ENCODE data around the gene NFE2L2. TPM values are rescaled to one million over a fixed set of nuclear protein-coding genes. Genes with fewer than 3 reads are reported as not detected.
A peak's percentile ranks its signal among the peaks of the same experiment; 100 is the strongest.

NFE2L2 gene
- total and polyA plus RNA-seq, 9 of the 15 experiments (the other 6 are each of a cell fraction or from before 2014, with no cell fraction given), result 29.3 to 120 (median 59.3) TPM

DNA sequence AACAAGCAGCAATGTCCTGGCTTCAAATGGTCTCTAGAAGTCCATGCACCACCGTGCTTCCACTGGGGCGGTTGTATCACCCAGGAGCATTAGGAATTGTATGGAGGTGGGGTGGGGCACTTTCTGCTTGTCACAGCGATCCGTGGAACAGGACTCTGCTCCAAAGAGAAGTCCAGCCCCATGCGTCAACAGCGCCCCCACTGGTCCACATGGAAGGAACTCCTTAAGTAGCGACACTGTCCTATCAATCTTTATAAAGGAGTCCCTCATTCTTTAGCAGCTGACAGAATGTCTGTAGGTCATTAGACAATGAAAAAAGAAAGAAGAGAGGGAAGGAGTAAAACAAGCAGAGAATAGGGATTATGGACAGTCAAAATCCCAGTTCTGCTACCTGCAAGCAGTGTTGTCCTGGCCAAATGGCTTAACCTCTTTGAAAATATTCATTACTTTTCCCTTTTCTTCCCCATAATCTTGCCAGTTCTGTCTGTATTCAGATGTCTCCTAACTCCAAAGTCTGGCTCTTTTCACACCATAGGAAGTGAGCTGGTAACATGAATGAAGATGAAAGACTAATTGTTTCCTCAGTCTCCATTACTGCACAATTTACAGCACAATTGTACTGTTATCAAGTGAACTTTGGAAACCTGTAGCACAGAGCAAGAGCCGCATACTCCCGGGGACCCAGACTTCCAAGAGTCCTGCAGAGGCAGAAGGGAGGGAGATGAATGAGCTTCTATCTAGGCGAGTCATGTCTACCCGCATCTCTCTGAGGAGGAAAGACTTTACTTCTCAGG is 9.9 kb downstream of the NFE2L2 start (continued):
- TF ChIP-seq, protein P1, sequence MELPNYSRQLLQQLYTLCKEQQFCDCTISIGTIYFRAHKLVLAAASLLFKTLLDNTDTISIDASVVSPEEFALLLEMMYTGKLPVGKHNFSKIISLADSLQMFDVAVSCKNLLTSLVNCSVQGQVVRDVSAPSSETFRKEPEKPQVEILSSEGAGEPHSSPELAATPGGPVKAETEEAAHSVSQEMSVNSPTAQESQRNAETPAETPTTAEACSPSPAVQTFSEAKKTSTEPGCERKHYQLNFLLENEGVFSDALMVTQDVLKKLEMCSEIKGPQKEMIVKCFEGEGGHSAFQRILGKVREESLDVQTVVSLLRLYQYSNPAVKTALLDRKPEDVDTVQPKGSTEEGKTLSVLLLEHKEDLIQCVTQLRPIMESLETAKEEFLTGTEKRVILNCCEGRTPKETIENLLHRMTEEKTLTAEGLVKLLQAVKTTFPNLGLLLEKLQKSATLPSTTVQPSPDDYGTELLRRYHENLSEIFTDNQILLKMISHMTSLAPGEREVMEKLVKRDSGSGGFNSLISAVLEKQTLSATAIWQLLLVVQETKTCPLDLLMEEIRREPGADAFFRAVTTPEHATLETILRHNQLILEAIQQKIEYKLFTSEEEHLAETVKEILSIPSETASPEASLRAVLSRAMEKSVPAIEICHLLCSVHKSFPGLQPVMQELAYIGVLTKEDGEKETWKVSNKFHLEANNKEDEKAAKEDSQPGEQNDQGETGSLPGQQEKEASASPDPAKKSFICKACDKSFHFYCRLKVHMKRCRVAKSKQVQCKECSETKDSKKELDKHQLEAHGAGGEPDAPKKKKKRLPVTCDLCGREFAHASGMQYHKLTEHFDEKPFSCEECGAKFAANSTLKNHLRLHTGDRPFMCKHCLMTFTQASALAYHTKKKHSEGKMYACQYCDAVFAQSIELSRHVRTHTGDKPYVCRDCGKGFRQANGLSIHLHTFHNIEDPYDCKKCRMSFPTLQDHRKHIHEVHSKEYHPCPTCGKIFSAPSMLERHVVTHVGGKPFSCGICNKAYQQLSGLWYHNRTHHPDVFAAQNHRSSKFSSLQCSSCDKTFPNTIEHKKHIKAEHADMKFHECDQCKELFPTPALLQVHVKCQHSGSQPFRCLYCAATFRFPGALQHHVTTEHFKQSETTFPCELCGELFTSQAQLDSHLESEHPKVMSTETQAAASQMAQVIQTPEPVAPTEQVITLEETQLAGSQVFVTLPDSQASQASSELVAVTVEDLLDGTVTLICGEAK (IDR thresholded peaks at IDR 0.05), result no peak
- TF ChIP-seq, protein P1 (CRISPR knock-in tag; IDR thresholded peaks at IDR 0.05), result no peak
- TF ChIP-seq, protein P2, sequence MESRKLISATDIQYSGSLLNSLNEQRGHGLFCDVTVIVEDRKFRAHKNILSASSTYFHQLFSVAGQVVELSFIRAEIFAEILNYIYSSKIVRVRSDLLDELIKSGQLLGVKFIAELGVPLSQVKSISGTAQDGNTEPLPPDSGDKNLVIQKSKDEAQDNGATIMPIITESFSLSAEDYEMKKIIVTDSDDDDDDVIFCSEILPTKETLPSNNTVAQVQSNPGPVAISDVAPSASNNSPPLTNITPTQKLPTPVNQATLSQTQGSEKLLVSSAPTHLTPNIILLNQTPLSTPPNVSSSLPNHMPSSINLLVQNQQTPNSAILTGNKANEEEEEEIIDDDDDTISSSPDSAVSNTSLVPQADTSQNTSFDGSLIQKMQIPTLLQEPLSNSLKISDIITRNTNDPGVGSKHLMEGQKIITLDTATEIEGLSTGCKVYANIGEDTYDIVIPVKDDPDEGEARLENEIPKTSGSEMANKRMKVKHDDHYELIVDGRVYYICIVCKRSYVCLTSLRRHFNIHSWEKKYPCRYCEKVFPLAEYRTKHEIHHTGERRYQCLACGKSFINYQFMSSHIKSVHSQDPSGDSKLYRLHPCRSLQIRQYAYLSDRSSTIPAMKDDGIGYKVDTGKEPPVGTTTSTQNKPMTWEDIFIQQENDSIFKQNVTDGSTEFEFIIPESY (CRISPR knock-in tag; IDR thresholded peaks at IDR 0.05), result no peak; the same call in 1 of the 2 replicates
- TF ChIP-seq, protein P3, sequence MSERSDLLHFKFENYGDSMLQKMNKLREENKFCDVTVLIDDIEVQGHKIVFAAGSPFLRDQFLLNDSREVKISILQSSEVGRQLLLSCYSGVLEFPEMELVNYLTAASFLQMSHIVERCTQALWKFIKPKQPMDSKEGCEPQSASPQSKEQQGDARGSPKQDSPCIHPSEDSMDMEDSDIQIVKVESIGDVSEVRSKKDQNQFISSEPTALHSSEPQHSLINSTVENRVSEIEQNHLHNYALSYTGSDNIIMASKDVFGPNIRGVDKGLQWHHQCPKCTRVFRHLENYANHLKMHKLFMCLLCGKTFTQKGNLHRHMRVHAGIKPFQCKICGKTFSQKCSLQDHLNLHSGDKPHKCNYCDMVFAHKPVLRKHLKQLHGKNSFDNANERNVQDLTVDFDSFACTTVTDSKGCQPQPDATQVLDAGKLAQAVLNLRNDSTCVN (CRISPR knock-in tag; IDR thresholded peaks at IDR 0.05), result no peak
- TF ChIP-seq, protein P4, sequence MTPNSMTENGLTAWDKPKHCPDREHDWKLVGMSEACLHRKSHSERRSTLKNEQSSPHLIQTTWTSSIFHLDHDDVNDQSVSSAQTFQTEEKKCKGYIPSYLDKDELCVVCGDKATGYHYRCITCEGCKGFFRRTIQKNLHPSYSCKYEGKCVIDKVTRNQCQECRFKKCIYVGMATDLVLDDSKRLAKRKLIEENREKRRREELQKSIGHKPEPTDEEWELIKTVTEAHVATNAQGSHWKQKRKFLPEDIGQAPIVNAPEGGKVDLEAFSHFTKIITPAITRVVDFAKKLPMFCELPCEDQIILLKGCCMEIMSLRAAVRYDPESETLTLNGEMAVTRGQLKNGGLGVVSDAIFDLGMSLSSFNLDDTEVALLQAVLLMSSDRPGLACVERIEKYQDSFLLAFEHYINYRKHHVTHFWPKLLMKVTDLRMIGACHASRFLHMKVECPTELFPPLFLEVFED (CRISPR knock-in tag; conservative IDR thresholded peaks at IDR 0.05), result no peak
- peak; percentile 39; the same call in 1 of the 2 replicates for TF ChIP-seq MAX (CRISPR knock-in tag; IDR thresholded peaks at IDR 0.05)
- no peak for TF ChIP-seq ZNF140 (CRISPR knock-in tag; IDR thresholded peaks at IDR 0.05)
- TF ChIP-seq GATA2 (CRISPR knock-in tag; IDR thresholded peaks at IDR 0.05), result no peak
- no peak for TF ChIP-seq CEBPG (CRISPR knock-in tag; IDR thresholded peaks at IDR 0.05)
- no peak for TF ChIP-seq CEBPG (tag; conservative IDR thresholded peaks at IDR 0.05 in 1 of 2, IDR thresholded peaks at IDR 0.05 in 1 of 2)
- no peak for TF ChIP-seq BCOR (IDR thresholded peaks at IDR 0.05)

Data from K562 (cell line).